ENCODE results near the gene FRMD4A.

The FRMD4A gene

GRCh38 chr10:13706604-13707003, 624.1 kb downstream of the FRMD4A start:
- DNase-seq: no peak

GRCh38 chr10:13706175-13706574, 624.5 kb downstream of the FRMD4A start:
- DNase-seq: no peak

- DNase-seq: no peak
Observed at GRCh38 chr10:13705526-13706174, 625.1 kb downstream of the FRMD4A start.

GRCh38 chr10:13704964-13705363, 625.8 kb downstream of the FRMD4A start:
- DNase-seq: no peak

GRCh38 chr10:13703997-13704536, 626.7 kb downstream of the FRMD4A start:
- no peak for DNase-seq

GRCh38 chr10:13703101-13703818, 627.5 kb downstream of the FRMD4A start:
- DNase-seq: no peak

GRCh38 chr10:13701157-13701919, 629.4 kb downstream of the FRMD4A start:
- peak; percentile 18 for DNase-seq

- DNase-seq: no peak
Observed at GRCh38 chr10:13700473-13701144, 630.1 kb downstream of the FRMD4A start.

GRCh38 chr10:13699216-13699615, 631.5 kb downstream of the FRMD4A start:
- DNase-seq: no peak

GRCh38 chr10:13698217-13698616, 632.5 kb downstream of the FRMD4A start:
- DNase-seq: no peak

- DNase-seq: no peak
Observed at GRCh38 chr10:13696071-13696470, 634.7 kb downstream of the FRMD4A start.

GRCh38 chr10:13695588-13695987, 635.1 kb downstream of the FRMD4A start:
- DNase-seq: no peak

GRCh38 chr10:13693783-13694700, 636.7 kb downstream of the FRMD4A start:
- no peak for DNase-seq

GRCh38 chr10:13690281-13690825, 640.4 kb downstream of the FRMD4A start:
- no peak for DNase-seq

- DNase-seq: no peak
Observed at GRCh38 chr10:13686331-13686752, 644.4 kb downstream of the FRMD4A start.

GRCh38 chr10:13685885-13686284, 644.8 kb downstream of the FRMD4A start:
- DNase-seq: no peak

GRCh38 chr10:13684806-13685482, 645.8 kb downstream of the FRMD4A start:
- no peak for DNase-seq

- no peak for DNase-seq
Observed at GRCh38 chr10:13684252-13684791, 646.4 kb downstream of the FRMD4A start.

- DNase-seq: no peak
Observed at GRCh38 chr10:13683017-13683416, 647.7 kb downstream of the FRMD4A start.

GRCh38 chr10:13681960-13682359, 648.8 kb downstream of the FRMD4A start:
- DNase-seq: no peak

- DNase-seq: no peak
Observed at GRCh38 chr10:13681528-13681927, 649.2 kb downstream of the FRMD4A start.
